Glomerular visceral epithelial cell (primary cell): ENCODE results near the gene SLC6A17.

Experiments
- DNase-seq: peaks from one replicate; pipeline ENCODE4 v3.0.0-alpha.2; 2016; ENCODE audit errors: extremely low spot score

The SLC6A17 gene

DNA sequence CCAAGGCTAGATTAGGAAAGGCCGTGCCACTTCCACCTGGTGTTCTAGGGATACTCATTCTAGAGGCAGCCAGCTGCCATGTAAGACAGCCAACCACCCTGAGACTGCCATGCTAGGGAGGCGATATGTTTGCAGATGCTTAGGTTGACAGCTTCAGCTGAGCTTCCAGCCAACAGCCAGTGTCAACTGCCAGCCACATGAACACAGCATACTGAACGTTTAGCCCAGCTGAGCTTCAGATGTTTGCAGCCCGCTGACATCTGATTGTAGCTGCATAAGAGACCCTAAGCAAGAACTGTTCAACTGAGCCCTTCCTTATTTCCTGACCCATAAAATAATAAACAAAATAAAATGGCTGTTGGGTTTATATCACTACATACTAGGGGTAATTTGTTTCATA is 54.9 kb downstream of the SLC6A17 start:
- no peak for DNase-seq

GRCh38 chr1:110205591-110206155 is 55.4 kb downstream of the SLC6A17 start:
- DNase-seq = no peak

DNA sequence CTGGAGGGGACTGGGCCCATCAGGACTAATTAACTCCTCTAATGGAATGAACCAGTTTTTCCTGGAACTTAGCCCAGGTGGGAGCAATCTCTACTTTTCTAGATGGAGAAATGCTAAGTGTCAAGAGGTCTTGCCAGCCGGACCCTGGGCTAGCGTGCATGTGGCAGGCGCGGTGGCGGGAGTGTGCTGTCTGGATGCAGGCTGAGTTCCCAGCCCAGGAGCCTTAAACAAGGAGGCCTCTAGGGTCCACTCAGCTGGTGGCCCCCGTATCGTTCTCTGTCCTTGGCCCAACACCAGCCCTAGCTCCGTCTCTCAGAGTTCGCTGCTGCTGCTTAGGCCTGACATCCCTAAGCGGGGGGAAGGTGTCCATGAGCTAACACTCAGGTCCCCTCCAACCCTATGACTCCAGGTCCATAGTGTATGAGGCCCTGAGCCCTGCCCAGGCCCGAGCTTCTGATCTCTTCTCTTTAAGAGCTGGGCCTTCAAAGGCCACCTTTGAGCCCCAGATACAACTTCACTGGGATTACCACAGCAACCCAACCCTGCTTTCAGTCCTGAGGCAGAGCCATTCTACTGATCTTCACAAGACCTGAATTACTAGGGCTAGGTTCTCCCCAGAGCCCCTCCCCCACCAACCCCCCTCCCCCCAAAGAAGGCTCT is 56.1 kb downstream of the SLC6A17 start:
- no peak for DNase-seq

- peak; percentile 42 for DNase-seq
These were observed 57.5 kb downstream of the SLC6A17 start for GRCh38 chr1:110207831-110208230.

DNA sequence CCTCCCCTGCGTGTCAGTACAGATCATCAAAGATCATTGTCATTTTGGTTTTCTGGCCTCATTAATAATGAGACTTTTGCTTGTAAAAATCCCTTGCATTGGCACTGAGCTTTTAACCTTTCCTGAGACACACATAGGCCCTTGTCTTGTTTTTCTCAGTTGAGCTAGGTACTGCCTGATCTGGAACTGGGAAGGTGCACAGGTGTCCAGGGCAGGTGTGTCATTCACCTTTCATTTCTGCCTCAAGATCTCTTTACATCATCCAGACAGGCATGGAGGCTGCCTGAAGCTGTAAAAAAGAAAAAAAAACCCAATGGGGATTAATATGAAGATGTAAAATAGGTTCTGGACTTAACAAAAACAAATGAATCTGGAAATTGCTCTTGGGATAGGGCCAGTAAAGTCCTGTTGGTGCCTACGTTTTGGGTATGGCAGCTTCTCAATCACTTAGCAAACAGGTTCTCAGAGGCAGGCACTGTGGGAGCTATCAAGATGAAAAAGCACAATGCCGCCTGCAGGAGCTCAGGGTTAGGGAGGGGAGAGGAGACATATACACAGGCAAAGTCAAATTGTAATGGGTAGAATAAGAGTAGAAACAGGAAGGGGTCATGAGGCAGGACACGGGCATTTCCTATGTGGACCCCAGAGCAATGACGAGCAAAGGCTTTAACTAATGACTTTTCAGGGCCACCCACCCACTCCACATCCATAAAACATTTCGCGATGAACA is 58.8 kb downstream of the SLC6A17 start:
- DNase-seq = no peak

- DNase-seq = peak; percentile 71
These were observed 59.7 kb downstream of the SLC6A17 start, which contains the start of gene KCNC4 for GRCh38 chr1:110209715-110210603. Gene KCNC4, plus strand, starts transcription at chr1:110210314. Its CDS starts 1,186 bp downstream, at chr1:110211500.

DNA sequence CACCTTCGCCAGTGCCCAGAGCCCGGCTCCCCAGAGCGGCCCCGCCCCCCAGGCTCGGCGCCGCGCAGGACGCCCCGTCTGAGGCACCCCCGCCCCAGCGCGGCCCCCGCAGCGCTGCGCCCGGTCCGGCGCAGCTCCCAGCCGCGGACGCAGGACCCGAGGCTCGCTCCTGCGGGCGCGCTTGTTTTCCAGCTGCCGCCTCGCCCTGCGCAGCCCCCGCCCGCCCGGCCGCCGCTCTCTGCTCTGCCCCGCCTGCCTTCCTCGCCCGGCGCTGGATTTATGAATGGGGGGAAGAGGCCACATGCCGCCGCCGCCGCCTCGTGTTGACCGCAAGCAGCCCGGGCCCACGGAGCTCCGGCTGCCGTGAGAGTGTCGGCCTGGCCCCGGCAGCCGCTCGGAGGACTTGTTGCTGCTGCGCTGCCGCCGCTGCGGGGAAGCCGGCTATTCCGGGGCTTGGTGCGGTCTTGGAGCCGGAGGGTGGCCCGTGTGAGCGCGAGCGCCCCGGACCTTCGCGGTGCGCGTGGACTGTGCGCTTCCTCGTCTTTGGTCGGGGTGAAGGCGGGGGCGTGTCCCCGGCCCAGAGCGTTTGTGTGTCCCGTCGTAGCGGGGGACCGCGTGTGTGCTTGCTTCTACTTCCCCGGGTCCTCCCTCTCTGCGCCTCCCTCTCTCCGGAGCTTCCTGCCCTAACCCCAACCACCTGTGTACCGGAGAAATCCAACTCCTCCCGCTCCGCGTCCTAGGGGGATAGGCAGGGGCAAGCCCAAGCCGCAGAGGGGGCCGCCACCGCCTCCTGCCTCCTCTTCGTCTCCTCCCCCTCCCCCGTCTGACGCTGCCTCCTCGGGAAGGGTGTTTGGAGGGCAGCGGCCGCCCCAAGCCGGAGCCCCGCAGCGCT is 60.6 kb downstream of the SLC6A17 start:
- DNase-seq = peak; percentile 16

DNA sequence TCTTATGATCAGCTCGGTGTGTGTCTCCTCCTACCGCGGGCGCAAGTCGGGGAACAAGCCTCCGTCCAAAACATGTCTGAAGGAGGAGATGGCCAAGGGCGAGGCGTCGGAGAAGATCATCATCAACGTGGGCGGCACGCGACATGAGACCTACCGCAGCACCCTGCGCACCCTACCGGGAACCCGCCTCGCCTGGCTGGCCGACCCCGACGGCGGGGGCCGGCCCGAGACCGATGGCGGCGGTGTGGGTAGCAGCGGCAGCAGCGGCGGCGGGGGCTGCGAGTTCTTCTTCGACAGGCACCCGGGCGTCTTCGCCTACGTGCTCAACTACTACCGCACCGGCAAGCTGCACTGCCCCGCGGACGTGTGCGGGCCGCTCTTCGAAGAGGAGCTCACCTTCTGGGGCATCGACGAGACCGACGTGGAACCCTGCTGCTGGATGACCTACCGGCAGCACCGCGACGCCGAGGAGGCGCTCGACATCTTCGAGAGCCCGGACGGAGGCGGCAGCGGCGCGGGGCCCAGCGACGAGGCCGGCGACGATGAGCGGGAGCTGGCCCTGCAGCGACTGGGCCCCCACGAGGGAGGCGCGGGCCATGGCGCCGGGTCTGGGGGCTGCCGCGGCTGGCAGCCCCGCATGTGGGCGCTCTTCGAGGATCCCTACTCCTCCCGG is 61.3 kb downstream of the SLC6A17 start:
- DNase-seq = no peak

DNA sequence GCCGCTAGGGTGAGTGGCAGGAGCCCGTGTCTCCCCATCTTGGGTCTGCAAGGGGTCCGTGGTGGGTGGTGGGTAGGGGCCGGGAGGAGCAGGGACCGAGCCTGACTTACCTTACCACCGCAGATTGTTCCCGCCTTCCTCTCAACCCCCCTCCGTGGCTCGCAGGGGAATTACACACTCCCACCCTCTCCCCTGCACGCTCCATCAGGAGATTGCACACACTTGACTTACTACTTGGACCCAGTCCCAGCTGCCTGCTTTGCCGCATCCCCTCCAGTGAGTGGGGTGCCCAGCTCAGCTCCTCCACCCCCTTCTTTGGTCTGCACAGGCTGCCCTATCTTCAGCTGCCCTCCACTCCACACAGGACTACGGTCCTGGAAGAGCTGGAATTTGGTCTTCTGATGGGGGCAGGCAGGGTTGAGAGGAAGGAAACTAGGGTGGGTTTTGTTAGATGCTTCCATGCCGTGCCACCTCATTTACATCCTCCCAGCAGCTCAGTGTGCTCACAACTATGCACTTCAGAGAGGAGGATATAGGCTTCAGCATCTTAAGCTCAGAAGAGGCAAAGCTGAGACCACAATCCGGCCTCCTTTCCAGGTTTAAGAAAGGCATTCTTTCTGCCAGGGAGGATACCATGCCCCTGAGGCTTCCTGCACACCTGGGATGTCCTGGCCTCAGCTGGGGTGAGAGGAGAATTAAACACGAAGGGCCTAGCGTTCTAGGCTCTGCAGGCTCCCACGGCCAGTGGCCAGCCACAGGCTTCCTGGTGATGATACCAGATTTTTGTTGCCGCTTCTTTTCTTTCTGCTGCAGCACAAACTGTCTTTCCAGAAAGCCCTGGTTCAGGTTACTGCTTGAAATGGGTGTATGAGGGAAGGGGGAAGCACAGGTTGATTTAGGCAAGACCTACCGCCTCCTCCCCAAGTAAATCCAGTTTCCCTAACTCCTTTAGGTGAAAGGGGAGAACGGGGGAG is 62.2 kb downstream of the SLC6A17 start:
- DNase-seq = no peak

- no peak for DNase-seq
These were observed 62.8 kb downstream of the SLC6A17 start for GRCh38 chr1:110213143-110213540.

DNA sequence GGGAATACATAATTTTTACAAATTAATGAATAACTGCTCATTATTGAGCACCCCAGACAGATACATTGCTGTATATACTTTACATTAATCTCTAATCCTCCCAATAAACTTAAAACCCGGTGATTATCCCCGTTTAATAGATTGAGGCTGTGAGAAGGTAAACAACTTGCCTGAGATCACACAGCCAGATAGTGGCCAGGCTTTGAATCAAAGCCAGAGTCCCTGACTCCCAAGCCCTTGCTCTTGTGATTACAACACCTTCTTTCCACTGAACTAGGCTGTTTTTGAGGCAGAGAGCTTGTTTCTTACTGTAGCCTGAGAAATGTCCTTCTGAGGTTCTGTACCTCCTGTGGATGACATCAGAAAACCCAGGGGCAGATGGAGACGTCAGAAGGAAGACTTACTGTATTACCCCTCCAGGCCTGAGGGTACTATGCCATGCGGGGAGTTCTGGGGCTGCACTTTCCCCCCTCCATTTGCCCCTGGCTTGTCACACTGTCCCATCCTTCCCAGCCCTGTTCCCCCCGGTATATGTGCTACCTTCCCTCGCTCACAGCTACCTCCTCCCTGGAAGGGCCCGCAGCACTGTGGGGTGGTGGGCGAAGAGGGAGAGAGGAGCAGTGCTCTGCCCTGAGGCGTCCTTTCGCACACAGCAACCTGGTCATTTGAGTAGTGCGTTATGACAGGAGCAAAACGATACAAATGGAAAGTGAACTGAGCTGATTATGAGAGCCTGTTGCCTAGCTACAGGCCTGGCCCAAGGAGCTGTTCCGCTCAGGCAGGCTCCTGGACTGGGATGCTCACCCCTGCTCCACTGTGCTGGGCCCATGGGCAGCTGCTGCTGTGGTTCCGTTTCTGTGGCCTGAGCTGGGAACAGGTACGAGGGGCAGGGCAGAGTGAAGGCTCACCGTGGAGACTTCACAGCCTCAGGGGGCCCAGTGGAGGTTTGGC is 64.4 kb downstream of the SLC6A17 start:
- DNase-seq = no peak

DNA sequence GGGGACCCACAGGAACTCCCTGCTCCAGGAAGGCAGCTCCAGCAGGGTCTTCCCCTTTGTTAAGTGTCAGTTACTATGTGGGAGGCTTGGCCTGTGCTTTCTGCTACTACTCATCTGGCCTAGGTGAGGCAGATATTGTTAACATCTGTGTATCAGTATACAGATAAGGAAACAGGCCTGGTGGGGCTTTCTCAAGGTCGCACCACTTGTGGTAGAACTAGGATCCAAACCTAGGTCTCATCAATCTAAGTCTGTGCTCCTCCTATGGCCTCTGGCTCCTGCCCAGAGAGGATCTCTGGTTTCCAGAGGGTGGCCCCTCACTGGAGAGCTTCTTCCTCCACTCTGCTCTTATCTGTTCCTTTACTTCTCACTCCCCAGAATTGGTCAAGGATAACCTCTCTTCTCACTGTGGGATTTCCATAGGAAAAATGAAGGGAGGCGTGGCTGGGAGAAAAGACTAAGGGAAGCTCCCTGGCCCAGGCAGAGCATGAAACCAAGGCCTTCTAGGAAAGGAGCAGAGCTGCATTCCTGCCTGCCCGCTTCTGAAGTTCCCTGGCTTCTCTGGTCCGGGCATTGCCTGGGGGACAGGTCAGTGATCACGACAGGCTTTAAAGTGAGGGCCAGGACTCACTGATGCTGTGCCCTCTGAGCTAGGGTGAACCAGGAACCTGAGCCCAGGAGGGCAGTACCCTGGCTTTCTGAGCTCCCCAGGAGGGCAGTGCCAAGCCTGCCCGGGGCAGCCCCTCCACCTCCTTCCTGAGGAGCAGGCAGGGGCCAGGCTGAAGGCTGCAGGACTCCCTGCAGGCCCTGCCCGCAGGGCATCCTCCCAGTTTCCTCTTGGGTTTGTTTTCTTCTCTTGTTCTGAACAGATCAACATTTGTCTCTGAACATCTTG is 65.6 kb downstream of the SLC6A17 start:
- DNase-seq = no peak

DNA sequence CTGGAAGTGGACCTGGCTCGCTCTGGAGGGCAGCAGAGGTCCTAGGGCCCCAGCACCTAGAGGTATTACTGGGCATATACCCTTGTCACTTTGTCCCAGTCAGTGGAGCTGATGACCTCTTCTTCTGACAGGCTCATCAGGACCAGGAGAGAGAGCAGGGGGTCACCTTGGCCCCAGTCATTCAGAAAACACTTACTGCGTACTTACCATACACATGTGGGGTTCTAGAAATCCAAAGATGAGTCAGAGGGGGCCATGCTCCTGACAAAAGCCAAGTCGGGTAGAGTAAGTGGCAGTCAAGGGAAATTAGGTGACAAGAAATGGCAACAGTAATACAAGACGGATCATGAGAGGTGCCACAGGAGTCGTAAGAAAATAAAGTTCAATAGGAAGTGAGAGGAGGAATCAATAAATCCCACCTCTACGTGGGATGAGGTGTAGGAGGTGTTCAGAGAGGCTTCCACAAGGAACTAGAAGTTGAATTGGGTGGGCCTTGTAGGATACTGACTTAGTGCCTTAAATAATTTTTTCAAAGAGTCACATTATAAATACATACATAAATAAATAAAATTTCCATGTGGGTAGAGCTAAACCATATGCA is 66.7 kb downstream of the SLC6A17 start:
- no peak for DNase-seq

DNA sequence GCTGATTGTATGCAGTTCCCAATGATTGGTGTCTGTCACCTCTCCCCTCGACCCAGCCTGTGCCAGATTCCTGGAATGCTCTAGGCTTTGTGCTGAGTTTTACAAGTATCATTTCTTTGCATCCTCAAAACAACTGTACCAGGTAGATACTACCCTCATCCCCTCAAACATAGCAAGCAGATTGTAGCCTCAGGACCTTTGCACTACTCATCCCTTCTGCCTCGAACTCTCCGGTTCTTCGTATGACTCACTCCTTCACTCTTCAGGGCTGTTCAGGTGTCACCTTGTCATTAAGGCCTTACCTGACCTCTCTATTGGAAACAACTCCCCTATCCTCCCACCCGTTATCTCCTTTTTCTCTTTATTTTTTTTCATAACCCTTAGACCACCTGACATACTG is 67.8 kb downstream of the SLC6A17 start:
- no peak for DNase-seq

DNA sequence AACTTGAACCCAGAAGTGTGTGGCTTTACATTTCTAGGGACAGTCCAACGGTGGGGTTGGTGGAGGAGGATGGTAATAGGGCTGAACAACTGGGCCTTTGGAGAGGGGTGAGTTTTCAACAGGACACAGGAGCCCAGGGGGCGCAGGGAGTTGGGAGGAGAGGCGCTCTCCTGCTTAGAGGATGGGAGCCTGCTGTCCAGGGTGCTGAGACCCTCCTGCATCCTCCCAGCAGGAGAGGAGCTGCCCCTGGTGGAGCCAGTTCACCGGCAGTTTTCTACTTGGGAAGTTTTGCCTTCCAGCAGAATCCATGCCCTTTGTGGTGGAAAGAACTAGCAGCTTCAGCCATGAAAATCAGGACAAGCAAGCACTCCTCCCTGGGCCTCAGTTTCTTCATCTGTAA is 68.4 kb downstream of the SLC6A17 start:
- no peak for DNase-seq

GRCh38 chr1:110220324-110220723 is 70.0 kb downstream of the SLC6A17 start:
- DNase-seq = no peak

DNA sequence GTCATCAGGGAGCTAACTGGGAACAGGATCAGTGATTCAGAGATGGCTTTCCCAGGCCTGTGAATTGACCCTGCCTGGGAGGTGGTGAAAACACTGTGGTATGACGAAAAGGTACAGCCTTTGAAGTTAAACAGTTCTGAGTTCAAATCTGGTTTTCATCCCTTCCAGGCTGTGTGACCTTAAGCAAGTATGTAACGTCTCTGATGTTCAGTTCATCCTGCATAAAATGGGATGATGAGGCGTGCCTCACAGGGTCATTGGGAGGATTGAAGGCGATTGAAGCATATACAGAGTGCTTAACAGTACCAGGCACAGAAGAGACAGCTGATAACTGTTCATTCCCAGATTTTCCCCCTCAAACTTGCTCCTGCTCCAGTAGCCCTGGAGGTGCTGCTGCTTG is 70.8 kb downstream of the SLC6A17 start:
- no peak for DNase-seq
